Ishikawa (cell line): Measurements from ENCODE around the gene CCDC6.

Experiments used
- CEBPB ChIP-seq: IDR thresholded peaks from 2 replicates; pipeline ENCODE4 v1.6.1; 2012
- CREB1 ChIP-seq: IDR thresholded peaks from 2 replicates; pipeline ENCODE4 v1.6.1; 2012; ENCODE audit warnings: low read depth
- EGR1 ChIP-seq: IDR thresholded peaks from 2 replicates; pipeline ENCODE4 v1.6.1; 2012
- EP300 ChIP-seq: IDR thresholded peaks from 2 replicates; pipeline ENCODE4 v1.6.1; 2012; ENCODE audit warnings: borderline replicate concordance
- FOXM1 ChIP-seq: IDR thresholded peaks from 2 replicates; pipeline ENCODE4 v1.6.1; 2012; ENCODE audit warnings: low read depth, borderline replicate concordance
- MAX ChIP-seq: IDR thresholded peaks from 2 replicates; pipeline ENCODE4 v1.6.1; 2012
- NFIC ChIP-seq: IDR thresholded peaks from 2 replicates; pipeline ENCODE4 v1.6.1; 2012
- RAD21 ChIP-seq: IDR thresholded peaks from 2 replicates; pipeline ENCODE4 v1.6.1; 2012; ENCODE audit warnings: low read depth
- TAF1 ChIP-seq: IDR thresholded peaks from 2 replicates; pipeline ENCODE4 v1.6.1; 2012; ENCODE audit warnings: low read depth, mild to moderate bottlenecking
- TCF12 ChIP-seq: IDR thresholded peaks from 2 replicates; pipeline ENCODE4 v1.6.1; 2012; ENCODE audit warnings: low read depth
- TEAD4 ChIP-seq: IDR thresholded peaks from 2 replicates; pipeline ENCODE4 v1.6.1; 2012
- USF1 ChIP-seq: IDR thresholded peaks from 2 replicates; pipeline ENCODE4 v1.6.1; 2012
- YY1 ChIP-seq: IDR thresholded peaks from 2 replicates; pipeline ENCODE4 v1.6.1; 2012; ENCODE audit warnings: low read depth
- ZBTB7A ChIP-seq: IDR thresholded peaks from 2 replicates; pipeline ENCODE4 v1.6.1; 2012; ENCODE audit warnings: low read depth
- TF ChIP-seq, protein P1 (sequence below): IDR thresholded peaks from 2 replicates; pipeline ENCODE4 v1.6.1; 2012; ENCODE audit warnings: low read depth, mild to moderate bottlenecking

The CCDC6 gene

GRCh38 chr10:59831658-59832503, 74.5 kb downstream of the CCDC6 start:
- TF ChIP-seq RAD21 (no peak), NFIC (no peak), TAF1 (no peak), TEAD4 (no peak), CEBPB (no peak), MAX (no peak), TCF12 (no peak), FOXM1 (no peak), EP300 (no peak), USF1 (no peak), CREB1 (no peak), EGR1 (no peak)

- TF ChIP-seq NFIC (no peak), RAD21 (peak; percentile 70), CEBPB (no peak), FOXM1 (no peak)
- TF ChIP-seq, protein P1, sequence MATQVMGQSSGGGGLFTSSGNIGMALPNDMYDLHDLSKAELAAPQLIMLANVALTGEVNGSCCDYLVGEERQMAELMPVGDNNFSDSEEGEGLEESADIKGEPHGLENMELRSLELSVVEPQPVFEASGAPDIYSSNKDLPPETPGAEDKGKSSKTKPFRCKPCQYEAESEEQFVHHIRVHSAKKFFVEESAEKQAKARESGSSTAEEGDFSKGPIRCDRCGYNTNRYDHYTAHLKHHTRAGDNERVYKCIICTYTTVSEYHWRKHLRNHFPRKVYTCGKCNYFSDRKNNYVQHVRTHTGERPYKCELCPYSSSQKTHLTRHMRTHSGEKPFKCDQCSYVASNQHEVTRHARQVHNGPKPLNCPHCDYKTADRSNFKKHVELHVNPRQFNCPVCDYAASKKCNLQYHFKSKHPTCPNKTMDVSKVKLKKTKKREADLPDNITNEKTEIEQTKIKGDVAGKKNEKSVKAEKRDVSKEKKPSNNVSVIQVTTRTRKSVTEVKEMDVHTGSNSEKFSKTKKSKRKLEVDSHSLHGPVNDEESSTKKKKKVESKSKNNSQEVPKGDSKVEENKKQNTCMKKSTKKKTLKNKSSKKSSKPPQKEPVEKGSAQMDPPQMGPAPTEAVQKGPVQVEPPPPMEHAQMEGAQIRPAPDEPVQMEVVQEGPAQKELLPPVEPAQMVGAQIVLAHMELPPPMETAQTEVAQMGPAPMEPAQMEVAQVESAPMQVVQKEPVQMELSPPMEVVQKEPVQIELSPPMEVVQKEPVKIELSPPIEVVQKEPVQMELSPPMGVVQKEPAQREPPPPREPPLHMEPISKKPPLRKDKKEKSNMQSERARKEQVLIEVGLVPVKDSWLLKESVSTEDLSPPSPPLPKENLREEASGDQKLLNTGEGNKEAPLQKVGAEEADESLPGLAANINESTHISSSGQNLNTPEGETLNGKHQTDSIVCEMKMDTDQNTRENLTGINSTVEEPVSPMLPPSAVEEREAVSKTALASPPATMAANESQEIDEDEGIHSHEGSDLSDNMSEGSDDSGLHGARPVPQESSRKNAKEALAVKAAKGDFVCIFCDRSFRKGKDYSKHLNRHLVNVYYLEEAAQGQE = no peak
Measured at GRCh38 chr10:59830601-59831259, 75.6 kb downstream of the CCDC6 start.

- TF ChIP-seq CREB1 (no peak), USF1 (no peak), MAX (no peak), EP300 (no peak), NFIC (no peak), FOXM1 (no peak), RAD21 (no peak), CEBPB (no peak), TCF12 (no peak), TEAD4 (no peak), ZBTB7A (no peak), YY1 (no peak), EGR1 (no peak), TAF1 (no peak)
- TF ChIP-seq, protein P1 = no peak
Measured at GRCh38 chr10:59829601-59830000, 76.8 kb downstream of the CCDC6 start.

DNA sequence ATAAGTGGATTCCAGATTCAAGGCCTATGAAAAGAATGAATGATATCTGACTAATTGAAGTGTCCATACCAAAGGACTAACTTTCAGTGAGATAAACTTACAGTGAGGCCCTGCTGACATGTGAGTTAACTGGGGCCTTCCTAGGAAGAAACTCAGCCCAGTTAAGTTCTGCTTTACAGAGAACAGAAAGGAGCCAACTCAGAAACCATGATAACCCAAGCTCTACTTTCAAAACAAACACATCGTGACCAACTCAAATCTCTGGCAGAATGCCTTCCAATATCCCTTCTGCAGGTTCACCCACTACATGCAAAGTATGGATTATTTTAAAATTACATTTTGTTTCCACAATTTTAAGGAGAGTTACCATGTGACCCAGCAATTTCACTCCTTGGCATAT, 77.3 kb downstream of the CCDC6 start:
- TF ChIP-seq USF1 = no peak
- TF ChIP-seq TEAD4 = no peak
- no peak for TF ChIP-seq RAD21
- TF ChIP-seq FOXM1 = no peak
- no peak for TF ChIP-seq CEBPB
- no peak for TF ChIP-seq MAX
- TF ChIP-seq EGR1 = no peak
- TF ChIP-seq ZBTB7A = no peak
- TF ChIP-seq TAF1 = no peak
- TF ChIP-seq YY1 = no peak

GRCh38 chr10:59825932-59826331, 80.4 kb downstream of the CCDC6 start:
- TF ChIP-seq YY1 (no peak), RAD21 (no peak), FOXM1 (no peak), CREB1 (no peak), MAX (no peak), TAF1 (no peak), CEBPB (no peak), EGR1 (no peak), TCF12 (no peak), TEAD4 (no peak)
- TF ChIP-seq, protein P1 = no peak
